RWPE2 (cell line): ENCODE measurements around the gene CRADD.

Source experiments
- ATAC-seq: fragments of 200-7000 bp; cut with Tn5 transposase; 3 replicates; pipeline ENCODE4 v1.9.1; 2021; ENCODE audit warnings: low read depth
- DNase-seq: peaks from one replicate; pipeline ENCODE4 v3.0.0-alpha.2; 2020; ENCODE audit warnings: low spot score
- H3K27ac ChIP-seq: fragments of 450-650 bp; 2 replicates; pipeline ENCODE4 v1.5.1; 2017; ENCODE audit warnings: mild to moderate bottlenecking; ENCODE audit not compliant: poor library complexity, severe bottlenecking
- H3K27me3 ChIP-seq: fragments of 250-450 bp; sonication (Bioruptor Pico); 2 replicates; pipeline ENCODE4 v1.5.1; 2021; ENCODE audit warnings: mild to moderate bottlenecking, moderate library complexity; ENCODE audit not compliant: insufficient read depth, poor library complexity, severe bottlenecking
- H3K36me3 ChIP-seq: fragments of 250-450 bp; sonication (Bioruptor Pico); 2 replicates; pipeline ENCODE4 v1.5.1; 2020; ENCODE audit warnings: low read depth, mild to moderate bottlenecking, moderate library complexity
- H3K4me1 ChIP-seq: fragments of 250-450 bp; sonication (Bioruptor Pico); 2 replicates; pipeline ENCODE4 v1.5.1; 2021; ENCODE audit warnings: mild to moderate bottlenecking, moderate library complexity; ENCODE audit not compliant: insufficient read depth, poor library complexity, severe bottlenecking
- H3K4me3 ChIP-seq: fragments of 250-450 bp; sonication (Bioruptor Pico); 2 replicates; pipeline ENCODE4 v1.5.1; 2021; ENCODE audit warnings: mild to moderate bottlenecking, moderate library complexity; ENCODE audit not compliant: severe bottlenecking
- H3K9me3 ChIP-seq: fragments of 250-450 bp; sonication (Bioruptor Pico); 2 replicates; pipeline ENCODE4 v1.5.1; 2021; ENCODE audit warnings: mild to moderate bottlenecking, moderate library complexity; ENCODE audit not compliant: severe bottlenecking
- TF ChIP-seq, protein P1 (sequence below): fragments of 450-650 bp; IDR thresholded peaks from one replicate; pipeline ENCODE4 v1.5.1; 2017; ENCODE audit warnings: mild to moderate bottlenecking, moderate library complexity; ENCODE audit not compliant: poor library complexity, severe bottlenecking

Gene CRADD

DNA sequence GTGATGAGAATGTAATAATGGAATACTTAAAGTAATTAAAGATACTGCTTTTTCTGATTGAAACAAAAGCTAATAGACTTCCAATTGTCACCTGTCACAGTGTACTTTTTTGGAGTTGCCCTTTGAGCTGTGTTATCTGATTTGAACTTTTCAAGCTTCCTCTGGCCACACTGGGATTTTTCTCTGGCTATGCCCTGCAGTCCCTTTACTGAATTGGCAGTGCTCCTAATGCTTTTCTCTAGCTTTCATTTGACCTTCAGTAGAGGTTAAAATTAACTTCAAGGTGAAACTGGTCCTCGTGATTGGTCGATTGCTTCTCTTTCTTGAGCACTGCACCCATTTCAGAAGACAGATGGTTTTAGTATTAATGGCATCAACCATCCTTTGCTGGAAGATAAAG is 89.2 kb downstream of the CRADD start:
- TF ChIP-seq, protein P1, sequence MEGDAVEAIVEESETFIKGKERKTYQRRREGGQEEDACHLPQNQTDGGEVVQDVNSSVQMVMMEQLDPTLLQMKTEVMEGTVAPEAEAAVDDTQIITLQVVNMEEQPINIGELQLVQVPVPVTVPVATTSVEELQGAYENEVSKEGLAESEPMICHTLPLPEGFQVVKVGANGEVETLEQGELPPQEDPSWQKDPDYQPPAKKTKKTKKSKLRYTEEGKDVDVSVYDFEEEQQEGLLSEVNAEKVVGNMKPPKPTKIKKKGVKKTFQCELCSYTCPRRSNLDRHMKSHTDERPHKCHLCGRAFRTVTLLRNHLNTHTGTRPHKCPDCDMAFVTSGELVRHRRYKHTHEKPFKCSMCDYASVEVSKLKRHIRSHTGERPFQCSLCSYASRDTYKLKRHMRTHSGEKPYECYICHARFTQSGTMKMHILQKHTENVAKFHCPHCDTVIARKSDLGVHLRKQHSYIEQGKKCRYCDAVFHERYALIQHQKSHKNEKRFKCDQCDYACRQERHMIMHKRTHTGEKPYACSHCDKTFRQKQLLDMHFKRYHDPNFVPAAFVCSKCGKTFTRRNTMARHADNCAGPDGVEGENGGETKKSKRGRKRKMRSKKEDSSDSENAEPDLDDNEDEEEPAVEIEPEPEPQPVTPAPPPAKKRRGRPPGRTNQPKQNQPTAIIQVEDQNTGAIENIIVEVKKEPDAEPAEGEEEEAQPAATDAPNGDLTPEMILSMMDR: no peak
- peaks cover 16% of the 10 kb centered on the region for H3K4me1 ChIP-seq
- ATAC-seq (no peak), DNase-seq (no peak)
- no peak overlapping the region for H3K4me3 ChIP-seq
- H3K9me3 ChIP-seq: no peaks in the 10 kb centered on the region
- H3K27me3 ChIP-seq: no peaks in the 10 kb centered on the region
- no peaks in the 10 kb centered on the region for H3K36me3 ChIP-seq
- H3K27ac ChIP-seq: no peak overlapping the region

DNA sequence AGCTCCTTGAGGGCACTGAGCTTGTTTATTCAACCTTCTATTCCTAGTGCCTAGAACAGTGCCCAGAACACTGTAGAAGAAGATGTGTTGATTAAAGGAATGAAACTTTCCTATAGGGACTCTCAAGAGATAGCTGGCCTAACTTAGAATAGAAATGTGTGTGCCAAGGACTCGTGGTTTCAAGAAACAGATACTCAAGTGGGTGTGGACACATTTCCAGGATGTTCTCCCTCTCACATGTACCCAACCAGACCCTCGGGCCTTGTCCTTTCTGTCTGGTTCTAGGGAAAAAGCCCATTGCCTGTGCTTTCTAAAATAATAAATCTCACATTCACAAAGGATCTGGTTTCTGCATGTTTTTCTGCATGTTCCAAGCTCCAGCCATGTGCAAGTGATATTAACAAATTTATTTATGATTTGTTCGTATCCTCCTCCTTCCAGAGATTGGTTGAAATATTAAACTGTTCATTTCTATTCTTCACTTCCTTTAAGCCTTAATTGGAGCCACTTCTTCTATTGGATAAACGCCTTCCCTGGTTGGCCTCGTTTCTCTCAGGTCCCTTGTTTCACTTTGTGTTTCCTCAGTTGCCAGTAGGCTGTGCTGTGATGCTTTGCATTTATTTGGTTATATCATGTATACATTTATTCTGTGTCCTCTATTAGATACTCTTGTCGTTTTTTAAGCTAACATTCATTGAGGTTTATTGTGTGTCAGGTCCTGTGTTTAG is 89.8 kb downstream of the CRADD start:
- H3K27ac ChIP-seq: peak overlapping the region; percentile 31
- ATAC-seq: peak; percentile 78
- H3K9me3 ChIP-seq: no peaks in the 10 kb centered on the region
- no peak overlapping the region for H3K4me3 ChIP-seq
- no peaks in the 10 kb centered on the region for H3K36me3 ChIP-seq
- no peak for DNase-seq
- TF ChIP-seq, protein P1: peak; percentile 85
- H3K4me1 ChIP-seq: peaks cover 13% of the 10 kb centered on the region
- no peaks in the 10 kb centered on the region for H3K27me3 ChIP-seq

DNA sequence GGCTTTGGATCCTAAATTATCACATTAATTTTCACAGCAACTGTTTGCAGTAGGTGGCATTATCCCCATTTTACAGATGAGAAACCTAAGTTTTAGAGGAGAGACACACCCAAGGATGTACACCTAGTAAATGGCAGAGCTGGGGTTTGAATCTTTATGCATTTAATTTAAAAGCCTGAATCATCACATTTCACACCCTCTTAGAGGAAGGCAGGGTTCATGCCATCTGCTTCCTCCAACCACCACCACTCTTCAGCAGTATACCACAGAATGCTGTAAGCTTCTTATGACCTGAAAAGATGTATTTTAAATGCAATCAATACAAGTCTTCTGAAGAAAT is 90.3 kb downstream of the CRADD start:
- ATAC-seq: 0 out of 3 replicates have a peak, but pooled peaks have one; percentile 29

DNA sequence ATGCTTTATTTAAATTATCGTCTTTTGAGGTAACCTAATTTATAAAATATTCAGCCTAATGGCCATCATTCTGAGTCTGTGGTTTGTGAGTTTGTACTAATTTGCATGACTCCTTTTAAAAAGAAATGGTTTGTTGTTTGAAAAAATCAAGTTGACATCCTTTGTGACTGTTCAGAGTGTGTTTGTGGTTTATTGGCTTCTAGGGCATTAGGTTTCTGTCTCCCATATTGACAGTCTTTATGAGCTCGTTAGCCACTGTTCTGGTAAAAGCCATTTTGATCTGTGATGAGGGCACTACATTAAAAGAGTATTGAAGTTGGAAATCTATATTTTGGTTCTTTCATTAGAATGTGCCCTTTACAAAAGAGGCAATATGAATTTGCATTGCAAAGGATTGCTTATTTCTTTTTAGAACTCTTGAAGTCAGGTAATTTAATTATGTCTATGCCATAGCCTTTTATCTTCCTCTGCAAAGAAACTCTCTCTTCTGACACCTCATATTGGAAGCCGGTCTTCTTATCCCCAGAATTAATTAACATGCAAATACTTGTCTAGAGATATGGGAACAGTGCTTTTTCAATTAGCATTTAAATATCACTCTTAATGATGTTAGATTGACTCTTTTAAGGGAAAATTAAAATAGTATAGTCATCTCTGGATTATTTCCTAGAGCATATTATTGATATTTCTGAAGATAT is 95.0 kb downstream of the CRADD start:
- no peak for ATAC-seq
- H3K27ac ChIP-seq: no peak overlapping the region

More for the DNA sequence above, 90.3 kb downstream of the CRADD start:
- H3K27me3 ChIP-seq: no peaks in the 10 kb centered on the region
- DNase-seq: no peak
- peak overlapping the region; percentile 31 for H3K27ac ChIP-seq
- peaks cover 11% of the 10 kb centered on the region for H3K4me1 ChIP-seq
- H3K9me3 ChIP-seq: no peaks in the 10 kb centered on the region
- TF ChIP-seq, protein P1: peak; percentile 59
- no peaks in the 10 kb centered on the region for H3K36me3 ChIP-seq
- H3K4me3 ChIP-seq: no peak overlapping the region

More for the DNA sequence above, 95.0 kb downstream of the CRADD start:
- Histone ChIP-seq H3K27me3 (no peaks in the 10 kb centered on the region), H3K9me3 (no peaks in the 10 kb centered on the region), H3K4me1 (peaks cover 14% of the 10 kb centered on the region), H3K4me3 (no peak overlapping the region), H3K36me3 (no peaks in the 10 kb centered on the region)
- TF ChIP-seq, protein P1: no peak
- no peak for DNase-seq
